ENCODE data around the gene SLC1A7.

The SLC1A7 gene

GRCh38 chr1:53132176-53132575 is 10.3 kb downstream of the SLC1A7 start:
- Mint-ChIP-seq H3K27ac (no peak overlapping the region), H3K36me3 (no peaks in the 10 kb centered on the region), H3K27me3 (no peaks in the 10 kb centered on the region), H3K4me1 (ENCODE audit: low read depth) (no peaks in the 10 kb centered on the region), H3K9me3 (ENCODE audit: low read depth) (no peaks in the 10 kb centered on the region), H3K4me3 (no peak overlapping the region)

- no peaks in the 10 kb centered on the region for H3K9me3 Mint-ChIP-seq (ENCODE audit: low read depth)
- H3K4me3 Mint-ChIP-seq, result no peak overlapping the region
- no peaks in the 10 kb centered on the region for H3K36me3 Mint-ChIP-seq
- no peak overlapping the region for H3K27ac Mint-ChIP-seq
- H3K4me1 Mint-ChIP-seq (ENCODE audit: low read depth), result no peaks in the 10 kb centered on the region
- H3K27me3 Mint-ChIP-seq, result no peaks in the 10 kb centered on the region
Observed at GRCh38 chr1:53131590-53131938, 10.9 kb downstream of the SLC1A7 start.

- Mint-ChIP-seq H3K9me3 (ENCODE audit: low read depth) (no peaks in the 10 kb centered on the region), H3K27me3 (no peaks in the 10 kb centered on the region), H3K36me3 (no peaks in the 10 kb centered on the region), H3K4me3 (no peak overlapping the region), H3K27ac (no peak overlapping the region), H3K4me1 (ENCODE audit: low read depth) (no peaks in the 10 kb centered on the region)
Observed at GRCh38 chr1:53130878-53131589, 11.4 kb downstream of the SLC1A7 start.

GRCh38 chr1:53130598-53130877 is 11.9 kb downstream of the SLC1A7 start:
- H3K36me3 Mint-ChIP-seq, result no peaks in the 10 kb centered on the region
- H3K27ac Mint-ChIP-seq, result no peak overlapping the region
- no peaks in the 10 kb centered on the region for H3K4me1 Mint-ChIP-seq (ENCODE audit: low read depth)
- no peak overlapping the region for H3K4me3 Mint-ChIP-seq
- no peaks in the 10 kb centered on the region for H3K27me3 Mint-ChIP-seq
- no peaks in the 10 kb centered on the region for H3K9me3 Mint-ChIP-seq (ENCODE audit: low read depth)

GRCh38 chr1:53129891-53130597 is 12.4 kb downstream of the SLC1A7 start:
- no peaks in the 10 kb centered on the region for H3K4me1 Mint-ChIP-seq (ENCODE audit: low read depth)
- H3K27me3 Mint-ChIP-seq, result no peaks in the 10 kb centered on the region
- no peaks in the 10 kb centered on the region for H3K9me3 Mint-ChIP-seq (ENCODE audit: low read depth)
- no peaks in the 10 kb centered on the region for H3K36me3 Mint-ChIP-seq
- no peak overlapping the region for H3K27ac Mint-ChIP-seq
- H3K4me3 Mint-ChIP-seq, result no peak overlapping the region

- H3K27ac Mint-ChIP-seq, result no peak overlapping the region
- H3K36me3 Mint-ChIP-seq, result no peaks in the 10 kb centered on the region
- no peaks in the 10 kb centered on the region for H3K9me3 Mint-ChIP-seq (ENCODE audit: low read depth)
- no peak overlapping the region for H3K4me3 Mint-ChIP-seq
- no peaks in the 10 kb centered on the region for H3K4me1 Mint-ChIP-seq (ENCODE audit: low read depth)
- no peaks in the 10 kb centered on the region for H3K27me3 Mint-ChIP-seq
Observed at GRCh38 chr1:53128401-53128800, 14.0 kb downstream of the SLC1A7 start.

GRCh38 chr1:53127546-53127945 is 14.9 kb downstream of the SLC1A7 start:
- H3K27me3 Mint-ChIP-seq, result no peaks in the 10 kb centered on the region
- no peaks in the 10 kb centered on the region for H3K36me3 Mint-ChIP-seq
- no peaks in the 10 kb centered on the region for H3K9me3 Mint-ChIP-seq (ENCODE audit: low read depth)
- no peak overlapping the region for H3K27ac Mint-ChIP-seq
- H3K4me1 Mint-ChIP-seq (ENCODE audit: low read depth), result no peaks in the 10 kb centered on the region
- no peak overlapping the region for H3K4me3 Mint-ChIP-seq

GRCh38 chr1:53126495-53126894 is 15.9 kb downstream of the SLC1A7 start:
- no peaks in the 10 kb centered on the region for H3K36me3 Mint-ChIP-seq
- H3K27me3 Mint-ChIP-seq, result no peaks in the 10 kb centered on the region
- H3K4me1 Mint-ChIP-seq (ENCODE audit: low read depth), result no peaks in the 10 kb centered on the region
- no peak overlapping the region for H3K27ac Mint-ChIP-seq
- H3K4me3 Mint-ChIP-seq, result no peak overlapping the region
- H3K9me3 Mint-ChIP-seq (ENCODE audit: low read depth), result no peaks in the 10 kb centered on the region

- Mint-ChIP-seq H3K9me3 (ENCODE audit: low read depth) (no peaks in the 10 kb centered on the region), H3K27ac (no peak overlapping the region), H3K36me3 (no peaks in the 10 kb centered on the region), H3K4me1 (ENCODE audit: low read depth) (no peaks in the 10 kb centered on the region), H3K27me3 (no peaks in the 10 kb centered on the region), H3K4me3 (no peak overlapping the region)
Observed at GRCh38 chr1:53125623-53126360, 16.6 kb downstream of the SLC1A7 start.

- Mint-ChIP-seq H3K27ac (no peak overlapping the region), H3K4me3 (no peak overlapping the region), H3K36me3 (no peaks in the 10 kb centered on the region)
Observed at GRCh38 chr1:53125122-53125521, 17.3 kb downstream of the SLC1A7 start.

GRCh38 chr1:53123453-53124140 is 18.8 kb downstream of the SLC1A7 start:
- Mint-ChIP-seq H3K36me3 (no peaks in the 10 kb centered on the region), H3K4me1 (ENCODE audit: low read depth) (no peaks in the 10 kb centered on the region), H3K9me3 (ENCODE audit: low read depth) (no peaks in the 10 kb centered on the region), H3K27ac (no peak overlapping the region), H3K4me3 (no peak overlapping the region), H3K27me3 (no peaks in the 10 kb centered on the region)

More at GRCh38 chr1:53125122-53125521, 17.3 kb downstream of the SLC1A7 start:
- no peaks in the 10 kb centered on the region for H3K4me1 Mint-ChIP-seq (ENCODE audit: low read depth)
- no peaks in the 10 kb centered on the region for H3K9me3 Mint-ChIP-seq (ENCODE audit: low read depth)
- H3K27me3 Mint-ChIP-seq, result no peaks in the 10 kb centered on the region

GRCh38 chr1:53122961-53123413 is 19.5 kb downstream of the SLC1A7 start:
- Mint-ChIP-seq H3K4me3 (no peak overlapping the region), H3K27ac (no peak overlapping the region), H3K4me1 (ENCODE audit: low read depth) (no peaks in the 10 kb centered on the region), H3K27me3 (no peaks in the 10 kb centered on the region), H3K9me3 (ENCODE audit: low read depth) (no peaks in the 10 kb centered on the region), H3K36me3 (no peaks in the 10 kb centered on the region)

GRCh38 chr1:53122201-53122885 is 20.1 kb downstream of the SLC1A7 start:
- Mint-ChIP-seq H3K4me1 (ENCODE audit: low read depth) (no peaks in the 10 kb centered on the region), H3K36me3 (no peaks in the 10 kb centered on the region), H3K9me3 (ENCODE audit: low read depth) (no peaks in the 10 kb centered on the region), H3K4me3 (no peak overlapping the region), H3K27ac (no peak overlapping the region), H3K27me3 (no peaks in the 10 kb centered on the region)

GRCh38 chr1:53121319-53122172 is 20.9 kb downstream of the SLC1A7 start:
- no peak overlapping the region for H3K4me3 Mint-ChIP-seq
- H3K27me3 Mint-ChIP-seq, result no peaks in the 10 kb centered on the region
- no peaks in the 10 kb centered on the region for H3K4me1 Mint-ChIP-seq (ENCODE audit: low read depth)
- H3K36me3 Mint-ChIP-seq, result no peaks in the 10 kb centered on the region
- H3K9me3 Mint-ChIP-seq (ENCODE audit: low read depth), result no peaks in the 10 kb centered on the region
- H3K27ac Mint-ChIP-seq, result no peak overlapping the region
